ENCODE data around the gene NECAB2.

DNA sequence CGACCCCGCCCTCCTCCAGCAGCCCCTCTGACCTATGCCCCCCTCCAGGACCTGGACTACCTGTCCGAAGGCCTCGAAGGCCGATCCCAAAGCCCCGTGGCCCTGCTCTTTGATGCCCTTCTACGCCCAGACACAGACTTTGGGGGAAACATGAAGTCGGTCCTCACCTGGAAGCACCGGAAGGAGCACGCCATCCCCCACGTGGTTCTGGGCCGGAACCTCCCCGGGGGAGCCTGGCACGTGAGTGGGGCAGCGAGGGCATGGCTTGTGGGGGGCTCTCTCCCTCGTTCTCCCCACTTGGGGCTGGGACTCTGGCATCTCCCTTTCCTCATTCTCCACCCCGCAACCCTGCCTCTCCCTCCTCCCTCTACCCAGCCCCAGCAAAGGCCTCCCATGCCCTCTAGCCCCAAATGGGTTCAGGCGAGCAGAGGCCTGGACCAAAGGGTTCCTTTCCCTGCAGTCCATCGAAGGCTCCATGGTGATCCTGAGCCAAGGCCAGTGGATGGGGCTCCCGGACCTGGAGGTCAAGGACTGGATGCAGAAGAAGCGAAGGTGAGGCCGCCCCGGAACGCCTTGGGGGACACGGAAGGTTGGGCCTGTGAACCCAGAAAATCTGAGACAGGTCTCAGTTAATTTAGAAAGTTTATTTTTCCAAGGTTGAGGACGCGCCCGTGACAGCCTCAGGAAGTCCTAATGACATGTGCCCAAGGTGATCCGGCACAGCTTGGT lies 7.4 kb upstream of the NECAB2 start:
- TF ChIP-seq POLR2A (IDR thresholded peaks at IDR 0.05) (no peak), POLR2AphosphoS5 (IDR thresholded peaks at IDR 0.05) (no peak), EP300 (IDR thresholded peaks at IDR 0.05) (no peak)
- TF ChIP-seq, protein P1, sequence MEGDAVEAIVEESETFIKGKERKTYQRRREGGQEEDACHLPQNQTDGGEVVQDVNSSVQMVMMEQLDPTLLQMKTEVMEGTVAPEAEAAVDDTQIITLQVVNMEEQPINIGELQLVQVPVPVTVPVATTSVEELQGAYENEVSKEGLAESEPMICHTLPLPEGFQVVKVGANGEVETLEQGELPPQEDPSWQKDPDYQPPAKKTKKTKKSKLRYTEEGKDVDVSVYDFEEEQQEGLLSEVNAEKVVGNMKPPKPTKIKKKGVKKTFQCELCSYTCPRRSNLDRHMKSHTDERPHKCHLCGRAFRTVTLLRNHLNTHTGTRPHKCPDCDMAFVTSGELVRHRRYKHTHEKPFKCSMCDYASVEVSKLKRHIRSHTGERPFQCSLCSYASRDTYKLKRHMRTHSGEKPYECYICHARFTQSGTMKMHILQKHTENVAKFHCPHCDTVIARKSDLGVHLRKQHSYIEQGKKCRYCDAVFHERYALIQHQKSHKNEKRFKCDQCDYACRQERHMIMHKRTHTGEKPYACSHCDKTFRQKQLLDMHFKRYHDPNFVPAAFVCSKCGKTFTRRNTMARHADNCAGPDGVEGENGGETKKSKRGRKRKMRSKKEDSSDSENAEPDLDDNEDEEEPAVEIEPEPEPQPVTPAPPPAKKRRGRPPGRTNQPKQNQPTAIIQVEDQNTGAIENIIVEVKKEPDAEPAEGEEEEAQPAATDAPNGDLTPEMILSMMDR (IDR thresholded peaks at IDR 0.05) = no peak

Data from suprapubic skin (tissue), 4 donors.